GM12875 (cell line): ENCODE results near the gene APOA1.

Experiments used
- H3K4me3 ChIP-seq: one replicate; pipeline ENCODE4 v1.5.1; 2011; ENCODE audit warnings: low read depth, low read length, control low read depth
- CTCF ChIP-seq: IDR thresholded peaks from 2 replicates; pipeline ENCODE4 v1.5.1; 2011; ENCODE audit warnings: low read depth, mild to moderate bottlenecking, control low read depth, inconsistent platforms, low read length, moderate library complexity, borderline replicate concordance; ENCODE audit not compliant: insufficient read depth

APOA1 gene

GRCh38 chr11:116842909-116843308, 5.5 kb upstream of the APOA1 start:
- TF ChIP-seq CTCF, result no peak

GRCh38 chr11:116842117-116842516, 4.7 kb upstream of the APOA1 start:
- H3K4me3 ChIP-seq, result no peak overlapping the region

More at GRCh38 chr11:116842909-116843308, 5.5 kb upstream of the APOA1 start:
- no peak overlapping the region for H3K4me3 ChIP-seq

GRCh38 chr11:116840746-116841296, 3.4 kb upstream of the APOA1 start:
- TF ChIP-seq CTCF, result no peak
- no peak overlapping the region for H3K4me3 ChIP-seq

More at GRCh38 chr11:116842117-116842516, 4.7 kb upstream of the APOA1 start:
- TF ChIP-seq CTCF, result no peak

- TF ChIP-seq CTCF, result no peak
These were observed 2.9 kb upstream of the APOA1 start for GRCh38 chr11:116840224-116840745.

GRCh38 chr11:116838321-116839084, 1.1 kb upstream of the APOA1 start:
- no peak overlapping the region for H3K4me3 ChIP-seq

More at GRCh38 chr11:116840224-116840745, 2.9 kb upstream of the APOA1 start:
- H3K4me3 ChIP-seq, result no peak overlapping the region

GRCh38 chr11:116836632-116836991, 810 bp downstream of the APOA1 start:
- H3K4me3 ChIP-seq, result no peak overlapping the region
- TF ChIP-seq CTCF, result no peak

More at GRCh38 chr11:116838321-116839084, 1.1 kb upstream of the APOA1 start:
- no peak for TF ChIP-seq CTCF
